ENCODE data around the gene DOCK1. TPM values are rescaled to one million over a fixed set of nuclear protein-coding genes. Genes with fewer than 3 reads are reported as not detected.
"Not testable (repeated sequence)": the region's sequence is repeated elsewhere in the genome, so short reads cannot be mapped to it uniquely, and the experiment has no call there.

DOCK1 gene
- total RNA-seq, 3 donors from 2014 or later: 50.4 to 101 (median 69.2) TPM

- TF ChIP-seq CTCF (IDR thresholded peaks at IDR 0.05): no peak
- Histone ChIP-seq H3K9me3 (no peaks in the 10 kb centered on the region), H3K36me3 (no peaks in the 10 kb centered on the region), H3K27me3 (no peaks in the 10 kb centered on the region), H3K4me3 (no peak overlapping the region), H3K4me1 (no peaks in the 10 kb centered on the region), H3K27ac (peak overlapping the region in 1 of 2 donors; percentile 14)
- intact Hi-C loops (cut with DNase I; ENCODE audit: low total_unique reads): no loop called here
- peak in 1 of 2 donors; percentile 17 for DNase-seq (ENCODE audit: low spot score in 2 of 2)
These were observed 30.2 kb downstream of the DOCK1 start for GRCh38 chr10:126935263-126935946.

- Histone ChIP-seq H3K27me3 (no peaks in the 10 kb centered on the region), H3K36me3 (no peaks in the 10 kb centered on the region), H3K4me1 (no peaks in the 10 kb centered on the region), H3K4me3 (no peak overlapping the region), H3K27ac (no peak overlapping the region), H3K9me3 (no peaks in the 10 kb centered on the region)
- intact Hi-C loops (cut with DNase I; ENCODE audit: low total_unique reads): no loop called here
- TF ChIP-seq POLR2AphosphoS5 (IDR thresholded peaks at IDR 0.05) (no peak), CTCF (IDR thresholded peaks at IDR 0.05) (no peak), POLR2A (IDR thresholded peaks at IDR 0.05) (no peak)
- no peak for DNase-seq (ENCODE audit: low spot score in 2 of 2)
These were observed 31.8 kb downstream of the DOCK1 start for GRCh38 chr10:126937026-126937425.

GRCh38 chr10:126938121-126938520 is 32.9 kb downstream of the DOCK1 start:
- intact Hi-C loops (cut with DNase I; ENCODE audit: low total_unique reads); H3K4me3 ChIP-seq; H3K4me1 ChIP-seq; H3K9me3 ChIP-seq; H3K36me3 ChIP-seq; H3K27me3 ChIP-seq; H3K27ac ChIP-seq: not testable (repeated sequence)
- DNase-seq (ENCODE audit: low spot score in 2 of 2): peak in 1 of 2 donors; percentile 9

- Histone ChIP-seq H3K27me3 (no peaks in the 10 kb centered on the region), H3K4me3 (no peak overlapping the region), H3K9me3 (no peaks in the 10 kb centered on the region), H3K4me1 (no peaks in the 10 kb centered on the region), H3K36me3 (no peaks in the 10 kb centered on the region), H3K27ac (no peak overlapping the region)
- intact Hi-C loops (cut with DNase I; ENCODE audit: low total_unique reads): no loop called here
- TF ChIP-seq POLR2AphosphoS5 (IDR thresholded peaks at IDR 0.05) (no peak), CTCF (IDR thresholded peaks at IDR 0.05) (no peak), POLR2A (IDR thresholded peaks at IDR 0.05) (no peak)
- peak in 1 of 2 donors; percentile 10 for DNase-seq (ENCODE audit: low spot score in 2 of 2)
These were observed 34.5 kb downstream of the DOCK1 start for GRCh38 chr10:126939706-126940105.

- TF ChIP-seq CTCF (IDR thresholded peaks at IDR 0.05) (no peak), POLR2AphosphoS5 (IDR thresholded peaks at IDR 0.05) (no peak), POLR2A (IDR thresholded peaks at IDR 0.05) (no peak)
- no peak overlapping the region for H3K27ac ChIP-seq
- no peaks in the 10 kb centered on the region for H3K27me3 ChIP-seq
- H3K4me3 ChIP-seq: no peak overlapping the region
- intact Hi-C loops (cut with DNase I; ENCODE audit: low total_unique reads): no loop called here
- H3K9me3 ChIP-seq: no peaks in the 10 kb centered on the region
- H3K4me1 ChIP-seq: no peaks in the 10 kb centered on the region
- no peaks in the 10 kb centered on the region for H3K36me3 ChIP-seq
- DNase-seq (ENCODE audit: low spot score in 2 of 2): no peak
These were observed 35.6 kb downstream of the DOCK1 start for GRCh38 chr10:126940670-126941310.

Measured in breast epithelium (tissue), 4 donors.